Fibroblast of mammary gland (primary cell): ENCODE measurements around the gene CD3D.
"Not testable (repeated sequence)": the region's sequence is repeated elsewhere in the genome, so short reads cannot be mapped to it uniquely, and the experiment has no call there.

Experiments used
- DNase-seq: peaks from one replicate; pipeline ENCODE4 v3.0.0-alpha.2; 2010; ENCODE audit warnings: low read depth
- H3K4me3 ChIP-seq: 2 replicates; pipeline ENCODE4 v1.5.1; 2011; ENCODE audit warnings: low read depth, mild to moderate bottlenecking, low read length, moderate library complexity; ENCODE audit not compliant: control insufficient read depth
- CTCF ChIP-seq: conservative IDR thresholded peaks from 2 replicates; pipeline ENCODE4 v1.5.1; 2011; ENCODE audit warnings: low read depth, low read length, inconsistent platforms; ENCODE audit not compliant: control insufficient read depth, insufficient read depth

Gene CD3D

GRCh38 chr11:118310271-118310670 lies 32.2 kb downstream of the CD3D start:
- TF ChIP-seq CTCF = no peak
- DNase-seq = no peak
- no peak overlapping the region for H3K4me3 ChIP-seq

GRCh38 chr11:118308995-118309528 lies 33.4 kb downstream of the CD3D start:
- H3K4me3 ChIP-seq, DNase-seq: not testable (repeated sequence)

GRCh38 chr11:118306556-118306955 lies 35.9 kb downstream of the CD3D start:
- H3K4me3 ChIP-seq = no peak overlapping the region
- no peak for DNase-seq
- no peak for TF ChIP-seq CTCF

- TF ChIP-seq CTCF = no peak
- no peak overlapping the region for H3K4me3 ChIP-seq
- DNase-seq = no peak
These were observed 36.8 kb downstream of the CD3D start for GRCh38 chr11:118305726-118306125.

GRCh38 chr11:118304568-118305248 lies 37.8 kb downstream of the CD3D start, which contains the start of gene CD3E:
Gene CD3E (plus strand): TSS chr11:118304730. CDS start chr11:118304953, 223 bp downstream.
- no peak within 1 kb of the TSS for H3K4me3 ChIP-seq
- TF ChIP-seq CTCF = no peak
- no peak for DNase-seq

- no peak overlapping the region for H3K4me3 ChIP-seq
- TF ChIP-seq CTCF = no peak
- no peak for DNase-seq
These were observed 38.3 kb downstream of the CD3D start for GRCh38 chr11:118304227-118304567.

- TF ChIP-seq CTCF = no peak
- no peak for DNase-seq
- no peak overlapping the region for H3K4me3 ChIP-seq
These were observed 40.8 kb downstream of the CD3D start for GRCh38 chr11:118301600-118302195.
